T-helper 22 cell (primary cell): ENCODE measurements around the gene NCR1.
"Not testable (repeated sequence)": the region's sequence is repeated elsewhere in the genome, so short reads cannot be mapped to it uniquely, and the experiment has no call there.

Source experiments
- DNase-seq: peaks from one replicate; pipeline ENCODE4 v3.0.0-alpha.2; 2020; ENCODE audit warnings: low read depth

Gene NCR1

GRCh38 chr19:54907899-54908298, 2.0 kb downstream of the NCR1 start:
- not testable (repeated sequence) for DNase-seq

GRCh38 chr19:54916822-54917221, 10.9 kb downstream of the NCR1 start:
- no peak for DNase-seq

GRCh38 chr19:54918499-54918898, 12.6 kb downstream of the NCR1 start:
- DNase-seq, result no peak

GRCh38 chr19:54919646-54920563, 14.0 kb downstream of the NCR1 start:
- not testable (repeated sequence) for DNase-seq

DNA sequence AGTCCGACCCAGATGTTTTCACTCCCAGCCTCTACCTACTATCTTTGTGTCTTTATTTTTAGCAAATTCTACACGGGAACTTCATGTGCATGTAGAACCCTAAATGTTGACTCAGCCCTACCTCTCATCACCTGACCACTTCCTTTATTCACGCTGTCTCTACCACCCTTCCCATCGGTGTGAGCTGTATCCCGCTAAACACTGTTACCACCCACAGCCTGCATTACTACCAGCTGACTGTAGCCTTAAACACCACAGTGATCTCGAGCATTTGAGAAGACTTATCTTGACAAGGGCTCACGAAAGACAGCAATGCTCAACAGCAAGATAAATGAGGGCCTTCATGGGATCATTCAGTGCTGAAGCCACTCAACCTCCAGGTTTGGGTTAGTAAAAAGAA, 15.1 kb downstream of the NCR1 start:
- no peak for DNase-seq

GRCh38 chr19:54923276-54923675, 17.3 kb downstream of the NCR1 start:
- no peak for DNase-seq

DNA sequence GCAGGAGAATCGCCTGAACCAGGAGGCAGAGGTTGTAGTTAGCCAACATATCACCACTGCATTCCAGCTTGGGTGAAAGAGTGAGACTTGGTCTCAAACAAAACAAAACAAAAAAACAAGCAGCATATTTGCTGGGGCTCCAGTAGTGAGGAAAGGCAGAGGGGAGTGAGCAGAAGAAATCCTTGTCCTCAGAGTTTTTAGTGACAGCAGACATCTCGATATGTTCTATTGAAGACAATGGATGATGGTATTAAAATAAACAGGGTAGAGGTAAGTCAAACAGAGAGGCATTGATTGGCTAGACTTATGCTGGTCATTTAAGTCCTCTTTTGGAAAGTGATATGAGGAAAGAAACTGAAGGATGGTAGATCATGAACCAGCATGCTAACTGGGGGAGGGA, 22.4 kb downstream of the NCR1 start:
- no peak for DNase-seq

GRCh38 chr19:54937926-54938325, 32.0 kb downstream of the NCR1 start:
- no peak for DNase-seq

DNA sequence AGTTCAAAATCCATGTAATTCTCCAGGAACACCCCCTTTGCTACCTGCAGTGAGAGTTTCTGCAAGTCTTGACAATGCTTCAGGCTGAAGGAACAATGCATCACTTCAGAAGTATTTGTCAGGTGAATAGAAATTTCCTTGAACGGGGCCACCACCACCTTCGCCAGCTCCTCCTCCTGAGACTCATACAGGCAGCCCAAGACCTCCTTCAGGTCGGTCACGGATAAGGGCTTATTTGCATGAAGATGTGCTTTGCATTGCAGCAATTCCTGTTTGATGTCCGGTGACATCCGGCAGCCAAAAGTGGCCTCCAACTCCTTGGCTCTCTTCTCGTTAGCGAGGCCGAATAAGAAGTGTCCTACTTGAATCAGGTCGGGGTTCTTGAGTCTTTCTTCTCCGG, 33.0 kb downstream of the NCR1 start:
- DNase-seq, result no peak

DNA sequence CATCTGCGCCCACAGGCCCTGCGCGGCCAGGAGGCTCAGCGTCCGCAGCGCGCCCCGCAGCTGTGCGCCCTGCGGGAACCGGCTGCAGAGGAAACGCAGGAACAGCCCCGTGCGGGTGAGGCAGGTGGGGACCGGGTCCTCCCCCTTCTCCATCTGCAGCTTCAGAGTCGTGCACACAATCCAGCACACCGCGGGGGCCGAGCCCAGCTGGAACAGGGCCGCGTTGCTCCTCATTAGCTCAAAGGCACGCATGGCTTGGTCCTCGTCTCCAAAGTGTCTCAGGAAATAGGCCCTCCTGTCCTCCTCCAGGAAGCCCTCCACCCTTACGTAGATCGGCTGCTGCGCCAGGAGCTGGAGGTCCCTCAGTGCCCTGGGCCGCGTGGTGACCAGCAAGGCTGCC, 33.6 kb downstream of the NCR1 start:
- DNase-seq, result not testable (repeated sequence)

GRCh38 chr19:54943772-54944361, 37.9 kb downstream of the NCR1 start:
- not testable (repeated sequence) for DNase-seq

GRCh38 chr19:54947381-54947780, 41.4 kb downstream of the NCR1 start, which contains the start of gene NLRP7:
Gene NLRP7 (minus strand): TSS chr19:54947530.
- DNase-seq, result no peak

DNA sequence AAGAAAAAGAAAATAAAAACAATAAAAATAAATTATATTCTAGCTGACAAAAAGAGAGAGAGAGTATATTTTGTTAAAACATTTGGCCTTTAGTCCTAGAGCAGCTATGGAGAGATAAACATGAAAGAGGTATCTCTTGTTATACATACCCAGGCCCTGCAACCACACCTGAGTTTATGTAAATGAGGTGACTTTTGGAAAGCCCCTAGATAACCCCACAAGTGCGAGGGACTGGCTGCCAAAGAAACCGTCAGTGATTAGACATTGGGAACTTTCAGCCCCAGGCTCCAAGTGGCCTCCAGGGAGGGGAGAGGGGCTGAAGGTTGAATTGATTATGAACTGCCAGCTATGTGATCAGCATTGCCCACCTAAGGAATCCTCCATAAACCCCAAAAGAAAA, 43.5 kb downstream of the NCR1 start:
- DNase-seq, result no peak

DNA sequence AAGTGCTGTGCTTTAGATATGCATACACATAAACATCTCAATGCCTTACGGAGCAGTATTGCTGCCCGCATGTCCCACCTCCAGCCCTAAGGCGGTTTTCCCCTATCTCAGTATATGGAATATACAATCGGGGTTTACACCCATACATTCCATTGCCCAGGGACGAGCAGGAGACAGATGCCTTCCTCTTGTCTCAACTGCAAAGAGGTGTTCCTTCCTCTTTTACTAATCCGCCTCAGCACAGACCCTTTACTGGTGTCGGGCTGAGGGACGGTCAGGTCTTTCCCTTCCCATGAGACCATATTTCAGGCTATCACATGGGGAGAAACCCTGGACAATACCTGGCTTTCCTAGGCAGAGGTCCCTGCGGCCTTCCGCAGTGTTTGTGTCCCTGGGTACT, 44.6 kb downstream of the NCR1 start:
- not testable (repeated sequence) for DNase-seq

- no peak for DNase-seq
Measured at GRCh38 chr19:54952591-54953344, 46.8 kb downstream of the NCR1 start.

DNA sequence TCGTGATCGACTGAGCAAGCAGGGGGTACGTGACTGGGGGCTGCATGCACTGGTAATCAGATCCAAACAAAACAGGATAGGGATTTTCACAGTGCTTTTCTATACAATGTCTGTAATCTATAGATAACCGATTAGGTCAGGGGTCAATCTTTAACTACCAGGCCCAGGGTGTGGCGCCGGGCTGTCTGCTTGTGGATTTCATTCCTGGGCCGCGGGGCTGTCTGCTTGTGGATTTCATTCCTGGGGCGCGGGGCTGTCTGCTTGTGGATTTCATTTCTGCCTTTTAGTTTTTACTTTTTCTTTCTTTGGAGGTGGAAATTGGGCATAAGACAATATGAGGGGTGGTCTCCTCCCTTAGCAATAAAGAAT, 47.4 kb downstream of the NCR1 start:
- DNase-seq, result not testable (repeated sequence)

DNA sequence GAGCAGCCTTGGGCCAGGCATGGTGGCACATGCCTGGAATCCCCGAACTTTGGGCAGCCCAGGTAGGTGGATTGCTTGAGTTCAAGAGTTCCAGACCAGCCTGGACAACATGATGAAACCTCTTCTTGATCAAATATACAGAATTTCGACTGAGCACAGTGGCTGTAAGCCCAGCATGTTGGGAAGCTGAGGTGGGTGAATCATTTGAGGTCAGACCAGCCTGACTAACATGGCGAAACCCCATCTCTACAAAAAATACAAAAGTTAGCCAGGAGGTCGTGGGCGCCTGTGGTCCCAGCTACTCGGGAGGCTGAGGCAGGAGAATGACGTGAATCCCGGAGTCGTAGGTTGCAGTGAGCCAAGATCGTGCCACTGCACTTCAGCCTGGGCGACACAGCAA, 49.4 kb downstream of the NCR1 start:
- DNase-seq, result no peak

- DNase-seq, result no peak
Measured at GRCh38 chr19:54959840-54960239, 53.9 kb downstream of the NCR1 start.
